GM19193 (cell line): ENCODE measurements around the gene UQCRQ.

Experiments used
- POLR2A ChIP-seq: IDR thresholded peaks from 4 replicates; pipeline ENCODE4 v1.6.1; 2011; ENCODE audit not compliant: insufficient read depth, insufficient read length; ENCODE audit errors: extremely low read depth

The UQCRQ gene

GRCh38 chr5:132828846-132829494 is 37.5 kb upstream of the UQCRQ start:
- no peak for TF ChIP-seq POLR2A

GRCh38 chr5:132829742-132830435 is 36.6 kb upstream of the UQCRQ start:
- peak; percentile 20 for TF ChIP-seq POLR2A

GRCh38 chr5:132830436-132831094 is 35.9 kb upstream of the UQCRQ start, which contains the start of gene SHROOM1:
Gene SHROOM1 (minus strand): TSS chr5:132830647. CDS start chr5:132826140, 4,507 bp downstream.
- peak; percentile 39 for TF ChIP-seq POLR2A

GRCh38 chr5:132831095-132831860 is 35.2 kb upstream of the UQCRQ start:
- TF ChIP-seq POLR2A: no peak

- no peak for TF ChIP-seq POLR2A
These were observed 33.8 kb upstream of the UQCRQ start for GRCh38 chr5:132832612-132833011.

- no peak for TF ChIP-seq POLR2A
These were observed 32.4 kb upstream of the UQCRQ start for GRCh38 chr5:132834057-132834456.

- no peak for TF ChIP-seq POLR2A
These were observed 29.6 kb upstream of the UQCRQ start for GRCh38 chr5:132836852-132837251.

GRCh38 chr5:132837868-132838267 is 28.6 kb upstream of the UQCRQ start:
- TF ChIP-seq POLR2A: no peak

- no peak for TF ChIP-seq POLR2A
These were observed 27.7 kb upstream of the UQCRQ start for GRCh38 chr5:132838516-132839282.

GRCh38 chr5:132839426-132840301 is 26.8 kb upstream of the UQCRQ start:
- no peak for TF ChIP-seq POLR2A

GRCh38 chr5:132840313-132840712 is 26.1 kb upstream of the UQCRQ start:
- TF ChIP-seq POLR2A: no peak

GRCh38 chr5:132840896-132841295 is 25.5 kb upstream of the UQCRQ start:
- no peak for TF ChIP-seq POLR2A

- TF ChIP-seq POLR2A: no peak
These were observed 25.1 kb upstream of the UQCRQ start for GRCh38 chr5:132841305-132841704.
